Stomach (tissue), 4 donors: Measurements from ENCODE around the gene WHRN.

Experiments
- POLR2A ChIP-seq, 4 donors: fragments of 450-650 bp; IDR thresholded peaks; one replicate each; pipeline ENCODE4 v1.6.1; 2016; ENCODE audit warnings: antibody characterized with exemption in 4 of 4, control low read depth in 2 of 4, mild to moderate bottlenecking in 1 of 4, moderate library complexity in 1 of 4
- POLR2AphosphoS5 ChIP-seq, 3 donors: sonication (generic); formaldehyde crosslinking; IDR thresholded peaks; one replicate each; pipeline ENCODE4 v1.6.1; 2016; ENCODE audit warnings: antibody characterized with exemption in 3 of 3
- TF ChIP-seq, protein P1 (sequence below), 7 experiments: fragments of 450-650 bp in 4 of 7; fragments of 200-600 bp in 3 of 7; sonication (generic) in 3 of 7; IDR thresholded peaks; one replicate each; pipeline ENCODE4 v1.5.1; 2016 to 2019; ENCODE audit warnings: antibody characterized with exemption in 7 of 7, control low read depth in 2 of 7, mild to moderate bottlenecking in 1 of 7

DNA sequence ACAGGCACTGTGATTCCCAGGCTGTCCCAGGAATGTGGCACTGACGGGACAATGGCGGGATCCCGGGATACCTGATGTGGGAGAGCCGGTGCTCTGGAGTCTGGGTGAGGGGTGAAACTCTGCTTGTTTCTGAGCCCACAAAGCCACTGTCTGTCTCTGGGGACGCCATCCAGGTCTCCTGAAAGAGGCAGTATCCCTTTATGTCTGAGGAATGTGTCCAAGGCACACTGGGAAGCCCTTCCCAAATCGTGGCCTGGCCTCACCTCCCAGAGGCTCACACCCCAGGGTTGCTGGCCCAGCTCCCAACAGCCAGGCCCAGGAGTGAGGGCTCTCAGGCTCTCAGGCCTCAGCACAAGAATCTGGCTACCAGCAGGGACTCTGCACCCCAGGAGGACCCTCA is 148.5 kb downstream of the WHRN start:
- TF ChIP-seq, protein P1, sequence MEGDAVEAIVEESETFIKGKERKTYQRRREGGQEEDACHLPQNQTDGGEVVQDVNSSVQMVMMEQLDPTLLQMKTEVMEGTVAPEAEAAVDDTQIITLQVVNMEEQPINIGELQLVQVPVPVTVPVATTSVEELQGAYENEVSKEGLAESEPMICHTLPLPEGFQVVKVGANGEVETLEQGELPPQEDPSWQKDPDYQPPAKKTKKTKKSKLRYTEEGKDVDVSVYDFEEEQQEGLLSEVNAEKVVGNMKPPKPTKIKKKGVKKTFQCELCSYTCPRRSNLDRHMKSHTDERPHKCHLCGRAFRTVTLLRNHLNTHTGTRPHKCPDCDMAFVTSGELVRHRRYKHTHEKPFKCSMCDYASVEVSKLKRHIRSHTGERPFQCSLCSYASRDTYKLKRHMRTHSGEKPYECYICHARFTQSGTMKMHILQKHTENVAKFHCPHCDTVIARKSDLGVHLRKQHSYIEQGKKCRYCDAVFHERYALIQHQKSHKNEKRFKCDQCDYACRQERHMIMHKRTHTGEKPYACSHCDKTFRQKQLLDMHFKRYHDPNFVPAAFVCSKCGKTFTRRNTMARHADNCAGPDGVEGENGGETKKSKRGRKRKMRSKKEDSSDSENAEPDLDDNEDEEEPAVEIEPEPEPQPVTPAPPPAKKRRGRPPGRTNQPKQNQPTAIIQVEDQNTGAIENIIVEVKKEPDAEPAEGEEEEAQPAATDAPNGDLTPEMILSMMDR (IDR thresholded peaks at IDR 0.05): no peak
- TF ChIP-seq POLR2AphosphoS5 (IDR thresholded peaks at IDR 0.05): no peak
- no peak for TF ChIP-seq POLR2A (IDR thresholded peaks at IDR 0.05)
